ENCODE measurements around the gene FARS2.

The FARS2 gene

GRCh38 chr6:5287205-5287965 is 26.1 kb downstream of the FARS2 start:
- DNase-seq (ENCODE audit: low read depth) = peak; percentile 42

GRCh38 chr6:5287966-5288297 is 26.6 kb downstream of the FARS2 start:
- no peak for DNase-seq (ENCODE audit: low read depth)

- DNase-seq (ENCODE audit: low read depth) = no peak
Measured at GRCh38 chr6:5290097-5290496, 28.8 kb downstream of the FARS2 start.

DNA sequence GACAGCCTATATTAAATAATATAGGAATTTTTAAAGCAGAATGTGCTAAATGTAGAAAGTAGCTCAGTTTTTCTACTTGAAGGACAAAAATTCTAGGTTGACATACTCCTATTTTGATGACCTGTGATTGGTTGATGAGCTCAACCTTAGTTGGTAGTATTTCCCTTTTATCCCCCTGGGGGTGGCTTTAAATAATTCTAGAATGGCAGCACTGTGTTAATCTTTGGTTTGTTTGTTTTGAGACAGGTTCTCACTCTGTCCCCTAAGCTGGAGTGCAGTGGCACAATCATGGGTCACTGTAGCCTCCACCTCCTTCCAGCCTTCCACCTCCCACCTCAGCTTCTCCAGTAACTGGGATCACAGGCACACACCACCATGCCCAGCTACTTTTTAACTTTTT is 29.2 kb downstream of the FARS2 start:
- DNase-seq (ENCODE audit: low read depth) = no peak

- DNase-seq (ENCODE audit: low read depth) = no peak
Measured at GRCh38 chr6:5292154-5292553, 30.8 kb downstream of the FARS2 start.

DNA sequence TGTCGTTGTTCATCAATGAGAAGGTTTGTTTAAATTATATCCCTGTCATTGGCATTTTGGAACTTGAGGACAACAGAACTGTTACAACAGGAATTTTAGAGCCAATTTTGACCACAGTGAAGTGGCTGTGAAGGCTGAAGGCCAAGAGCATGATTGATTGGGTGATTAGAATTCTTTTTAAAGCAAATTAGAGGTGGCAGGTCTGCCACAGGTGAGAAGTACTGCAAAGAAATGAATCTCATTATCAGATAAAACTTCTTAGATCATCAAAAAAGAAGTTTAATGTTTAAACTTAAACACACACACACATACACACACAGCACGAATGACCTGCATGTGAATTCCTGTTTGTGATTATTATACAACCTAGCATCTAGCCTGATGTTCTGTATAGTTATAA is 32.4 kb downstream of the FARS2 start:
- no peak for DNase-seq (ENCODE audit: low read depth)

- no peak for DNase-seq (ENCODE audit: low read depth)
Measured at GRCh38 chr6:5294392-5295211, 33.3 kb downstream of the FARS2 start.

GRCh38 chr6:5295623-5296022 is 34.3 kb downstream of the FARS2 start:
- DNase-seq (ENCODE audit: low read depth) = no peak

DNA sequence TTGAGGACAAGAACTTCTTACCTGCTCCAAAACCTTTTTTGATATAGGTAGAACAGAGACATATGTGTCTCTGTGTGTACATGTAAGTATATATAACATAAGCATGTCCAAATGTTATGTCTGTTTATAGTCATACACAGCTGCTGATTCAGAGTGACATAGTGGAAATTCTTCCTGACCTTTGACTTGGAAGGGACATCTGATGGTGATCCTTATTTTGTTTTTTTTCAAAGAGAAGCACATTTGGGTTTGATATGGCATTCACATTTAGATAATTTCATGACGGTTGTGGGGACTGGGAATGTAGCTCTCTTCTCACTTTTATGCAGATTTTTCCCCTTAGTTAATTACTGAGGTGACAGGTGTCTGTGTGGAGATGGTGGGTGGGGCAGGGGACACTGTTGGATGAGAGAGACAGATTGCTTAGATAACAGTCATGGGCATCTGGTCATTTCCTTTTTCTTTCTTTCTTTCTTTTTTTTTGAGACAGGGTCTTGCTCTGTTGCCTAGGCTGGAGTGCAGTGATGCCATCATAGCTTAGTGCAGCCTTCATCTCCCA is 39.0 kb downstream of the FARS2 start:
- DNase-seq (ENCODE audit: low read depth) = no peak

DNA sequence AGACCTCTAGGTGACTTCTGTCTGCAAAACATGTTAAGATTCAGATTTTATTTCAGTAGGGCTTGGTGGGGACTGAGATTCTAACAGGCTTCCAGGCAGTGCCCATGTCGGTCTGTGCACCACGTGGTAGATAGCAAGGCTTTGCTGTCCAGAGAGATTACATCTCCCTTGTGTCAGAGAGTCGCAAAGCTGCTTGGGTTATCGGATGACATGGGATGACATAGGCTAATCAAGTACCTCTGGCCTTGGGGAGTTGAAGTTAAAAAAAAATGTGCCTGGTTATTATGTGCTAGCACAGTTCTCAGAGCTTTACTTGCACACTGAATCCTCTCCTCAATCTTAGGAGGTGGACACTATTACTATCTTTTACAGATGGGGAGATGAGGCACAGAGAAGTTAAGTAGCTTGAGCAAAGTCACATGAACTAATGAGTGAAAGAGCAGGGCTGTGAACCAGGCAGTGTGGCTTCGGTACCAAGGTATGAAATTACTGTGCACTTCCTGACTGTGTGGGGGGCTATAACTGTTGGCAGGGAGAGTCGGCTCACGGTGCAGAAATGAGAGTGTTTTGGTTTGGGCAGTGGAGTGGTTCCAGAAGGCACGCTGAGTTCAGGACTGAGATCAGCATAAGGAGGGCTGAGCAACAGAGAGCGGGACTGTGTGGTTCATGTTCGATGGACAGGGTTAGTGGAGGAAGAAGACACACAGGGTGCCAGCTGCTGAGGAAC is 41.1 kb downstream of the FARS2 start:
- no peak for DNase-seq (ENCODE audit: low read depth)

GRCh38 chr6:5302995-5303622 is 41.8 kb downstream of the FARS2 start:
- no peak for DNase-seq (ENCODE audit: low read depth)

GRCh38 chr6:5303682-5304081 is 42.4 kb downstream of the FARS2 start:
- no peak for DNase-seq (ENCODE audit: low read depth)

DNA sequence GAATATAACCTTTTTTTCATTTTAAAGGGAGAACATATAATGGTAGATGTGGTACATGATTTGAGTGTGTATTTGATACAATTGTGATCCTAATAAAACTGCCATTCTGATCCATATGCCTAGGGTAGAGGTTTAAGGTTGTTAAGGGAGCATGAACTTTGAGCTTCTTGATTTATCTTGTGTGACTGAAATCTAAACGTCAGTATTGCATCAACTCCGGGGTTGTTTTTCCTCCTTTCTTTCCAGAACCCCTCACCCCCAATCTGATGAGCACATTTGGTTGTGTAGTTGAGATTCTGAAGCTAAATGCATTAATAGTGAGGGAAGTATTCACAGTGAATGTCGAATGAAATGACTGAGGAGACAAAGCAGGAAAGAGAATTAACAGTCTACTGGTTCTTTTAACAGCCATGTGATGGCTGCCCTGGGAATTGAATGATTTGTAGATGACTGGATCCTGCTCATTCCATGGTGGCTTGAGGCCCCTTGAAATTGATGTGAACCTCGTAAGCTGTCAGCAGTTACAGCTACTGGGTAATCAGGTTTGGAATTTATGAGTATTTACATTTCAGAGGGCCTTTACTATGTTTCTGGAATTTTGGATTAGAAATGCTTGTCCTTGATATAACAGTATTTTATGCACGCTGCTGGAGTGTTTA is 44.8 kb downstream of the FARS2 start:
- no peak for DNase-seq (ENCODE audit: low read depth)

- DNase-seq (ENCODE audit: low read depth) = no peak
Measured at GRCh38 chr6:5307058-5307457, 45.7 kb downstream of the FARS2 start.

DNA sequence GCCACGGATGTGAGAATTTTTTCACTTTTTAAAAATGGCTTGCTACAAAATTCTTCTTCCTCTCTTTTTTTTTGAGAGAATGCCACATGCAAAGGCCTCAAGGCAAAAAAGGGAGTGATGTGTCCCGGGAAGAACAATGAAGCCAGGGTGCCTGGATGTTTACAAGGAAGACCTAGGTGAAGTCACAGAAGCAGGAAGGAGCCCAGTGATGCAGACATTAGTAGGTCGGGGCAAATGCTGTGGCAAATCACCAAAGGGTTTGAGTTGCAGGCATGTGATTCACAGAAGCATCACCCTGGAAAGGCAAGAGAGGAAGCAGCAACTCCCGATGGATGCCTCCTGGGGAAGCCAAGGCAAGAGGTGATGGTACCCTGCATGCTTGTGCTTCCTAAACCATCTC is 46.8 kb downstream of the FARS2 start:
- no peak for DNase-seq (ENCODE audit: low read depth)

DNA sequence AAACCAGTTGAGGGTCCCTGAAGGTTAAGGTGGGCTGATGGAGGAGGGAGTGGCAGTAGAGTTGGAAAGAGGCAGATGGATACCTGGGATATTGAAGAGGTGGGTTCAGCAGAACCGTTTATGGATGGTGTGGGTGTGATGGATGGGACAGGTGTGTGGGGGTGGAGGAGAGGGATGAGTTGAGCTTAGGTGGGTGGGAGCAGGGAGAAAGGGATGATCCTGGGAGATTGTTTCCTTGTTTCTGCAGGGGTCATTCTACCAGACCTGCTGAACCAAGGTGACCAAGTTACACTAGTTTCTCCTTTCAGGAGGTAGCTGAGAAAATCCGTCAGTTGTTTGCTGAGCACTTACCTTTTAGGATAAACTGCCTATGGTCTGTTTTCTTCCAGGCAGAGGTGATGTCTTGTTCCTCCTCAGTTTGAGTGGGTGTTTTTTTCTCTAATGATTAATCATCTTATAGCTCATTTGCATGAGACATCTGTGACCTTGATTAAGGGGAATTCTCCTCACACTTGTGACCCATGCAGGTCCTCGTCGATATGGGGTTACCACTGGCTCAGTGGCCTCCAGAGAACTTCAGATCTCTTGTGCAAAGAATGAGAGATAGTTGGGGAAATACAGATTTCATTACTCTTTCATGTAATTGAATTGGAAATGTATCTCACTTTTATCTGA is 53.0 kb downstream of the FARS2 start:
- DNase-seq (ENCODE audit: low read depth) = no peak

DNA sequence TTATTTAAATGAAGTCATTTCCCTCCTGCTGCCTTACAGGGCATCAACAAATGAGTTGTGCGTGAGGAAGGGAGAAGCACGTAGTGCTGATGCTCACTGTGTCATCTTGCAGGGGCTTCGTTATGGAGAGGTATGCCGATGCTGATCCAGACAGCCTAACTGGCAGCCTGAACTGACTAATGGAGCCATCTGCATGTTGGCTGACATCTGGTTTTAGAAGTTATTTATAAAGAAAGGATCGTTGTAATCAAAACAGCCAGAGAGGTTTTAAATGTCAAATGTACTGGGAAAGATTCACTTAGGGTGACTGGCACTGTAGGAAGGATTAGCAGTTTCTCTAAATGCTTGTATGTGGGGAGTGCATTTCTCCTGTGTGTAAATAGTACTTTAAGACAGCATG is 54.6 kb downstream of the FARS2 start:
- DNase-seq (ENCODE audit: low read depth) = no peak

GRCh38 chr6:5316951-5317350 is 55.6 kb downstream of the FARS2 start:
- DNase-seq (ENCODE audit: low read depth) = no peak

DNA sequence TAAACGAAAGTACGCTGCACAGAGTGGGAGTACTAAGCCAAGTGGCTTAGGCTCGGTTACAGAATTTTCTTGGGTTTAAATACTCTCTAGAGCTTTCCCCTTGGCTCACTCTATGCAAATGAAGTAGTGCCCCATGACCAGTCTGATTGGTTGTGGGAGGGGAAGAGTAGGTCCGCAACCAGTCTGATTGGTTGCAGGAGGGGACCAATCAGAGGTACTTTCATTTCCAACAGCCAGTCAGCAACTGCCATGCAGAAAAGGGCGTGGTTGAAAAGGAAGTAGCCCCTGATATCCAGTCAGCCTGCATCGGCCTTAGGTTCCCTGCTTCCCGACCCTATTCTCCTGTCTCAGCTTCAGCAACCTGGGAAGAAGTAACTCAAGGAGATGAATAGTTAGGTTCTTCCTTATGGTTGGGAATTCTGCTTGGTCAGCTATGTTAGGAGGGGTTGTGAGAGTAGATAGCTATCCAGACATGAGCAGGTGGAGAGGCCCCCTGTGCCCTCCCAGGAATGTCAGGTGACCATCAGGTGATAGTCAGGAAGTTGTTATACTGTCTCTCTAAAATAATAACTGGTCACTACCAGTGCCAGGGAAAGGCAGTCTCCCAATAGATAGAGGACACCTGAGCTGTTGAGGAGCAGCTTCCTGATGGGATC is 57.4 kb downstream of the FARS2 start:
- no peak for DNase-seq (ENCODE audit: low read depth)

- no peak for DNase-seq (ENCODE audit: low read depth)
Measured at GRCh38 chr6:5323979-5324378, 62.7 kb downstream of the FARS2 start.

DNA sequence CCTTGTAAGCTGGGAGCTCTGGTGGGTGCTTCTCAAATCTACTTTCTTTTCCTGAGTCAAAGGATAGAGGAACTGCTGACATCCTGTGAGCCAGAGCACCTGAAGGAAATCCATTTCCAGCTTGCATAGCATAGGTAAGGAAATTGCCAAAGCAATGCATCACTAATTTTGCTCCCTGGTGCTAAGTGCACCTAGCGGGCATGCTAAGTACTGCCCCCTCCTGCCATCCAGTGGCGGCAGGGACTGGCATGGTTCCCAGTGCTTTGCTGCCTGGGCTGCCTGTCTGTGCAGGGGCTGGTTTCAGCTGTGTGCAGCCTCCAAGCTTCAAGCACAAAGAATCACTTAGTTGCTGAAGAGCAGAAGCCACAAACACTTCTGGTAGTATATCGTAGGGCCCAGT is 63.9 kb downstream of the FARS2 start:
- DNase-seq (ENCODE audit: low read depth) = no peak
